PC-3 (cell line): ENCODE data around the gene SERINC2.

Source experiments
- EZH2 ChIP-seq: fragments of 300-600 bp; sonication (generic); IDR thresholded peaks from one replicate; pipeline ENCODE4 v1.6.1; 2017; ENCODE audit warnings: antibody characterized with exemption, mild to moderate bottlenecking, low read length; ENCODE audit not compliant: unreplicated experiment
- EZH2phosphoT487 ChIP-seq: fragments of 300-600 bp; sonication (generic); IDR thresholded peaks from 2 replicates; pipeline ENCODE4 v1.6.1; 2018; ENCODE audit warnings: mild to moderate bottlenecking, antibody characterized with exemption, low read length, borderline replicate concordance
- TF ChIP-seq, protein P1 (sequence below): fragments of 300-600 bp; sonication (generic); conservative IDR thresholded peaks from 2 replicates; pipeline ENCODE4 v1.5.1; 2017; ENCODE audit warnings: antibody characterized with exemption, low read depth, mild to moderate bottlenecking, low read length

GRCh38 chr1:31415658-31416057 lies 2.6 kb downstream of the SERINC2 start:
- TF ChIP-seq, protein P1, sequence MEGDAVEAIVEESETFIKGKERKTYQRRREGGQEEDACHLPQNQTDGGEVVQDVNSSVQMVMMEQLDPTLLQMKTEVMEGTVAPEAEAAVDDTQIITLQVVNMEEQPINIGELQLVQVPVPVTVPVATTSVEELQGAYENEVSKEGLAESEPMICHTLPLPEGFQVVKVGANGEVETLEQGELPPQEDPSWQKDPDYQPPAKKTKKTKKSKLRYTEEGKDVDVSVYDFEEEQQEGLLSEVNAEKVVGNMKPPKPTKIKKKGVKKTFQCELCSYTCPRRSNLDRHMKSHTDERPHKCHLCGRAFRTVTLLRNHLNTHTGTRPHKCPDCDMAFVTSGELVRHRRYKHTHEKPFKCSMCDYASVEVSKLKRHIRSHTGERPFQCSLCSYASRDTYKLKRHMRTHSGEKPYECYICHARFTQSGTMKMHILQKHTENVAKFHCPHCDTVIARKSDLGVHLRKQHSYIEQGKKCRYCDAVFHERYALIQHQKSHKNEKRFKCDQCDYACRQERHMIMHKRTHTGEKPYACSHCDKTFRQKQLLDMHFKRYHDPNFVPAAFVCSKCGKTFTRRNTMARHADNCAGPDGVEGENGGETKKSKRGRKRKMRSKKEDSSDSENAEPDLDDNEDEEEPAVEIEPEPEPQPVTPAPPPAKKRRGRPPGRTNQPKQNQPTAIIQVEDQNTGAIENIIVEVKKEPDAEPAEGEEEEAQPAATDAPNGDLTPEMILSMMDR = no peak
- no peak for TF ChIP-seq EZH2
- TF ChIP-seq EZH2phosphoT487 = no peak
